Esophagus muscularis mucosa (tissue), 4 donors: ENCODE measurements around the gene NCOA4. TPM values are rescaled to one million over a fixed set of nuclear protein-coding genes. Genes with fewer than 3 reads are reported as not detected.
"Not testable (repeated sequence)": the region's sequence is repeated elsewhere in the genome, so short reads cannot be mapped to it uniquely, and the experiment has no call there.

Experiments
- DNase-seq: peaks from one replicate; pipeline ENCODE4 v3.0.0-alpha.2; 2017; ENCODE audit errors: extremely low spot score
- H3K27ac ChIP-seq, 4 donors: fragments of 200-600 bp; sonication (generic); replicated peaks in 1 of 4; 1 replicate in 3 of 4; 2 replicates in 1 of 4; pipeline ENCODE4 v1.5.1; 2016 to 2019; ENCODE audit warnings: mild to moderate bottlenecking in 1 of 4
- H3K27me3 ChIP-seq, 4 donors: fragments of 200-600 bp; sonication (generic); one replicate each; pipeline versions ENCODE4 v1.5.1 to v1.6.0; 2016 to 2019
- H3K36me3 ChIP-seq, 4 donors: fragments of 200-600 bp; sonication (generic); one replicate each; pipeline ENCODE4 v1.5.1; 2016 to 2019
- H3K4me1 ChIP-seq, 4 donors: fragments of 200-600 bp; sonication (generic); one replicate each; pipeline ENCODE4 v1.5.1; 2016 to 2019
- H3K4me3 ChIP-seq, 4 donors: fragments of 200-600 bp; sonication (generic); 1 replicate in 2 of 4; 2 replicates in 2 of 4; pipeline ENCODE4 v1.5.1; 2016 to 2019; ENCODE audit warnings: mild to moderate bottlenecking in 4 of 4, moderate library complexity in 1 of 4
- H3K9me3 ChIP-seq, 4 donors: fragments of 200-600 bp; sonication (generic); 1 replicate in 3 of 4; 2 replicates in 1 of 4; pipeline ENCODE4 v1.5.1; 2016 to 2019
- EP300 ChIP-seq: sonication (generic); formaldehyde crosslinking; IDR thresholded peaks from one replicate; pipeline ENCODE4 v1.6.1; 2017; ENCODE audit warnings: antibody characterized with exemption
- POLR2A ChIP-seq: fragments of 450-650 bp; IDR thresholded peaks from one replicate; pipeline ENCODE4 v1.6.1; 2017; ENCODE audit warnings: antibody characterized with exemption, moderate library complexity, mild to moderate bottlenecking, low read depth
- POLR2AphosphoS5 ChIP-seq, 2 donors: sonication (generic); formaldehyde crosslinking; IDR thresholded peaks; one replicate each; pipeline ENCODE4 v1.6.1; 2017; ENCODE audit warnings: antibody characterized with exemption in 2 of 2
- WGBS: methylation state at CpG from one replicate; pipeline ENCODE4 v1.1.5; 2018; 5-methylcytosine and 5-hydroxymethylcytosine counted together
- intact Hi-C: fragments of 100-400 bp; cut with DNase I; formaldehyde crosslinking; loops from one replicate; pipeline ENCODE4 v1.15.1; 2023
- total RNA-seq, 4 donors: library from RNA; depleted of rRNA; stranded (reverse); fragments of >200 nt; gene quantifications; one replicate each; pipeline versions ENCODE4 v1.1.0 to v1.2.1, GENCODE V29; 2016
- TF ChIP-seq, protein P1 (sequence below), 3 experiments: fragments of 200-600 bp in 2 of 3; fragments of 450-650 bp in 1 of 3; sonication (generic) in 2 of 3; IDR thresholded peaks; one replicate each; pipeline ENCODE4 v1.5.1; 2017 to 2019; ENCODE audit warnings: antibody characterized with exemption in 3 of 3, mild to moderate bottlenecking in 2 of 3, moderate library complexity in 1 of 3

The NCOA4 gene
- total RNA-seq, 4 donors from 2014 or later: 147 to 170 (median 157) TPM

DNA sequence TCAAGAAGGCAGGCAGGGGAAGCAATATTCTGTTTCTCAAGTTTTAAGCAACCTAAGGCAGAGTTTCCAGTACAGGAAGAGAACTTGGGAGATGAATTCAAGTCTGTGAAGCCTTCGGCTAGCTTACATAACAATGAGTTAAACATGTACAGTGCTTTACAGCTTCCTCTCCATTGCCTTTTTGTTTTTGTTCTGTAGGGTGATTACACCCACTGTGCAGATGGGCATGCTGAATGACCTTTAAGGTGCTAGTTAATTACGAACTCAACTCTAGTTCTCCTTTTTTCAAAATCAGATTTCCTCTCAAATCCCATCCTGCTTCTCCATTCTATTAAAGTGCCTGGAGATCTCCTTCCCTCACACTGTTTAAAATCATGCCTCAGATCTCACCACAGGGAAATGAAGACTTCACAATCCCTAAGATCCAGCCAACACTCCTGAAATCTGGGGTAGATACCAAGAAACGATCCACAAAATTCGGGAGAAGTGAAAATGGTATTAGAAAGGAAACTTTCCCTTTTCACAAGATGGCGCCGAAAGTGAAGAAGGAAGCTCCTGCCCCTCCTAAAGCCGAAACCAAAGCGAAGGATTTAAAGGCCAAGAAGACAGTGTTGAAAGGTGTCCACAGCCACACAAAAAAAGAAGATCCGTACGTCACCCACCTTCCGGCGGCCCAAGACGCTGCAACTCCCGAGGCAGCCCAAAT, 32.5 kb upstream of the NCOA4 start:
- WGBS: 74% methylated on average over 14 of the region's 14 CpGs
- Histone ChIP-seq H3K36me3 (no peaks in the 10 kb centered on the region), H3K4me1 (no peaks in the 10 kb centered on the region), H3K9me3 (no peaks in the 10 kb centered on the region), H3K4me3 (no peak overlapping the region), H3K27ac (no peak overlapping the region), H3K27me3 (no peaks in the 10 kb centered on the region)
- peak; percentile 53 for DNase-seq
- TF ChIP-seq POLR2A (no peak), POLR2AphosphoS5 (IDR thresholded peaks at IDR 0.05) (no peak), EP300 (no peak)
- TF ChIP-seq, protein P1, sequence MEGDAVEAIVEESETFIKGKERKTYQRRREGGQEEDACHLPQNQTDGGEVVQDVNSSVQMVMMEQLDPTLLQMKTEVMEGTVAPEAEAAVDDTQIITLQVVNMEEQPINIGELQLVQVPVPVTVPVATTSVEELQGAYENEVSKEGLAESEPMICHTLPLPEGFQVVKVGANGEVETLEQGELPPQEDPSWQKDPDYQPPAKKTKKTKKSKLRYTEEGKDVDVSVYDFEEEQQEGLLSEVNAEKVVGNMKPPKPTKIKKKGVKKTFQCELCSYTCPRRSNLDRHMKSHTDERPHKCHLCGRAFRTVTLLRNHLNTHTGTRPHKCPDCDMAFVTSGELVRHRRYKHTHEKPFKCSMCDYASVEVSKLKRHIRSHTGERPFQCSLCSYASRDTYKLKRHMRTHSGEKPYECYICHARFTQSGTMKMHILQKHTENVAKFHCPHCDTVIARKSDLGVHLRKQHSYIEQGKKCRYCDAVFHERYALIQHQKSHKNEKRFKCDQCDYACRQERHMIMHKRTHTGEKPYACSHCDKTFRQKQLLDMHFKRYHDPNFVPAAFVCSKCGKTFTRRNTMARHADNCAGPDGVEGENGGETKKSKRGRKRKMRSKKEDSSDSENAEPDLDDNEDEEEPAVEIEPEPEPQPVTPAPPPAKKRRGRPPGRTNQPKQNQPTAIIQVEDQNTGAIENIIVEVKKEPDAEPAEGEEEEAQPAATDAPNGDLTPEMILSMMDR (IDR thresholded peaks at IDR 0.05): no peak
- intact Hi-C loops: no loop called here

DNA sequence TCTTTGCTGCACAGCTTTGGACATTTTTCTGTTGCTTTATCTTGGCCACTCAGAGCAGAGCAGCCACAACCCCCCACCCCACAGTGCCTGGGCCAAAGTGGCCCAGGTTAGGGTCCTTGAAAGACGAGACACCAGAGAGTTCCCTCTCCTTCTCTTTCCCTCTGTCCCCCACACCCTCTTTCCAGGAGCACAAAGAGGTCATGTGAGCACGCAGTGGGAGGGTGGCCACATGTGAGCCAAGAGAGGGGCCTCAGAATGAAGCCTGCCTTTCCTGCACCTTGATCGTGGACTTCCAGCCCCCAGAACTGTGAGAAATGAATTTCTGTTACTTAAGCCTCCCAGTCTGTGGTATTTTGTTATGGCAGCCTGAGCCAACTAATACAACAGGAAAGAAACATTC, 30.3 kb upstream of the NCOA4 start:
- no peaks in the 10 kb centered on the region for H3K4me1 ChIP-seq

DNA sequence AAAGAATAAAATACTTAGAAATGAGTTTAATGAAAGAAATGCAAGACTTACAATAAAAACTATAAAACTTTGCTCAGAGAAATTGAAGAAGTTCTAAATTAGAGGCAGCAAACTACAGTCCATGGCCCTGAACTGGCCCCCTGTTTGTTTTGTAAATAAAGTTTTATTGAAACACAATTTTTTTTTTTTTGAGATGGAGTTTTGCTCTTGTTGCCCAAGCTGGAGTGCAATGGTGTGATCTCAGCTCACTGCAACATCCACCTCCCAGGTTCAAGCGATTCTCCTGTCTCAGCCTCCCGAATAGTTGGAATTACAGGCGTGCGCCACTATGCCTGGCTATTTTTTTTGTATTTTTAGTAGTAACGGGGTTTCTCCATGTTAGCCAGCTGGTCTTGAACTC, 27.5 kb upstream of the NCOA4 start:
- H3K36me3 ChIP-seq, intact Hi-C loops, DNase-seq, H3K27me3 ChIP-seq, H3K9me3 ChIP-seq, H3K4me3 ChIP-seq, H3K4me1 ChIP-seq, H3K27ac ChIP-seq: not testable (repeated sequence)
- WGBS: 93% methylated on average over 5 of the region's 5 CpGs

More for the DNA sequence above, 30.3 kb upstream of the NCOA4 start:
- Histone ChIP-seq H3K36me3 (no peaks in the 10 kb centered on the region), H3K27me3 (no peaks in the 10 kb centered on the region), H3K4me3 (no peak overlapping the region), H3K27ac (no peak overlapping the region), H3K9me3 (peaks cover 0 to 8% (median 2%) of the 10 kb centered on the region in 4 donors)
- no peak for DNase-seq
- WGBS: 70% methylated on average over 3 of the region's 3 CpGs
- intact Hi-C loops: no loop called here
- TF ChIP-seq POLR2AphosphoS5 (IDR thresholded peaks at IDR 0.05): no peak

DNA sequence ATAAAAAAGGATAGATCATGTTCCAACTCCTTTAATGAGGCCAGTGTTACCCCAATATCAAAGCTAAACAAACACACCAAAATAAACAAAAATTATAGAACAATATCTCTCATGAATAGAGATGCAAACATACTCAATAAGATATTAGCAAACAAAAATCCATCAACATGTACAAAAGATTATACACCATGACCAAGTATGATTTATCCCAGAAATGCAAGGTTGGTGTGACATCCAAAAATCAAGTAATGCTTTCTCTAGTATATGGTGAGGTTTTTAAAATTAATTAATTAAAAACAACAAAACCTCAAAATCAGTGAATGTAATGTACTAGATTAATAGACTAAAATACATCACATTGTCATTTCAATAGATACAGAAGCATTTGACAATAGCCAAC, 26.6 kb upstream of the NCOA4 start:
- DNase-seq: no peak
- intact Hi-C loops: no loop called here
- TF ChIP-seq POLR2A (no peak), EP300 (no peak), POLR2AphosphoS5 (IDR thresholded peaks at IDR 0.05) (no peak)
- TF ChIP-seq, protein P1 (IDR thresholded peaks at IDR 0.05): no peak
- Histone ChIP-seq H3K4me1 (no peaks in the 10 kb centered on the region), H3K27ac (no peak overlapping the region), H3K9me3 (peaks cover 0 to 8% (median 2%) of the 10 kb centered on the region in 4 donors), H3K4me3 (no peak overlapping the region), H3K36me3 (no peaks in the 10 kb centered on the region), H3K27me3 (peaks cover 0 to 3% (median 0%) of the 10 kb centered on the region in 4 donors)

DNA sequence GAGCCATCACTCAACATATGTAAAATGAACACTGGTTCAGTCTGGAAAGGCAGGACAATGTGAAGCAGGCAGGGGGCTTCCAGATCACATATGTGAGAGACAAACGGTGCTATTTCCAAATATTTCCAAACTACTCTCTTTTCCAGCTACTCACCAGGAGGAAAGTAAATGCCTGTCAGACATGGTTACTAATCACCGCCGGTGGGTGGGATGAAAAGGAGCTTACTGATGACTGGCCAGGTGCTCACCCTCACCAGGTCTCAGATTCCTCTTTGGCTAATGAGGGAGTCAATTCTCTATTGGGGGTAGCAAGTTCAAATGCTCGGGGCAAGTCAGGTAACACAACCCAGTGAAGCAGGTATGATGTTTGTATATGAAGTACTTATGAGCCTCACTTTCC, 25.3 kb upstream of the NCOA4 start:
- peaks cover 0 to 8% (median 2%) of the 10 kb centered on the region in 4 donors for H3K9me3 ChIP-seq
- H3K4me3 ChIP-seq: no peak overlapping the region
- H3K36me3 ChIP-seq: no peaks in the 10 kb centered on the region
- peaks cover 0 to 10% (median 0%) of the 10 kb centered on the region in 4 donors for H3K27me3 ChIP-seq
- H3K4me1 ChIP-seq: peaks cover 0 to 7% (median 0%) of the 10 kb centered on the region in 4 donors
- DNase-seq: no peak
- TF ChIP-seq, protein P1 (IDR thresholded peaks at IDR 0.05): no peak
- TF ChIP-seq POLR2AphosphoS5 (IDR thresholded peaks at IDR 0.05) (no peak), EP300 (no peak), POLR2A (no peak)
- intact Hi-C loops: no loop called here
- 74% methylated on average over 4 of the region's 4 CpGs for WGBS
- H3K27ac ChIP-seq: no peak overlapping the region
